GM23248 (cell line): ENCODE results near the gene IFT80. TPM values are rescaled to one million over a fixed set of nuclear protein-coding genes. Genes with fewer than 3 reads are reported as not detected.

Experiments
- DNase-seq: peaks from one replicate; pipeline ENCODE4 v3.0.0-alpha.2; 2015
- H2AFZ ChIP-seq: fragments of 200-600 bp; sonication (generic); 2 replicates; pipeline ENCODE4 v1.6.1; 2016; ENCODE audit warnings: antibody characterized with exemption
- H3F3A ChIP-seq: fragments of 200-600 bp; sonication (generic); 2 replicates; pipeline ENCODE4 v1.6.1; 2016; ENCODE audit warnings: mild to moderate bottlenecking, antibody characterized with exemption, mixed run types; ENCODE audit not compliant: insufficient read depth
- H3K27ac ChIP-seq: fragments of 200-600 bp; sonication (generic); 2 replicates; pipeline ENCODE4 v1.5.1; 2016; ENCODE audit warnings: mild to moderate bottlenecking
- H3K27me3 ChIP-seq: fragments of 200-600 bp; sonication (generic); replicated peaks from 2 replicates; pipeline ENCODE4 v1.6.1; 2016; ENCODE audit warnings: mild to moderate bottlenecking; ENCODE audit not compliant: insufficient read depth
- H3K36me3 ChIP-seq: fragments of 200-600 bp; sonication (generic); 2 replicates; pipeline ENCODE4 v1.6.1; 2016; ENCODE audit warnings: low read depth, mild to moderate bottlenecking
- H3K4me1 ChIP-seq: fragments of 200-600 bp; sonication (generic); 2 replicates; pipeline ENCODE4 v1.6.1; 2016; ENCODE audit warnings: mild to moderate bottlenecking; ENCODE audit not compliant: insufficient read depth
- H3K4me2 ChIP-seq: fragments of 200-600 bp; sonication (generic); one replicate; pipeline ENCODE4 v1.6.1; 2016; ENCODE audit warnings: mild to moderate bottlenecking; ENCODE audit not compliant: unreplicated experiment
- H3K4me3 ChIP-seq: fragments of 200-600 bp; sonication (generic); 2 replicates; pipeline ENCODE4 v1.5.1; 2016; ENCODE audit warnings: mild to moderate bottlenecking
- H3K79me2 ChIP-seq: fragments of 200-600 bp; sonication (generic); 2 replicates; pipeline ENCODE4 v1.6.1; 2016; ENCODE audit warnings: mild to moderate bottlenecking; ENCODE audit not compliant: insufficient read depth
- H3K9ac ChIP-seq: fragments of 200-600 bp; sonication (generic); 2 replicates; pipeline ENCODE4 v1.6.1; 2016; ENCODE audit warnings: mild to moderate bottlenecking
- H3K9me2 ChIP-seq: fragments of 200-600 bp; sonication (generic); 2 replicates; pipeline ENCODE4 v1.6.1; 2016; ENCODE audit warnings: mixed run types, mild to moderate bottlenecking, moderate library complexity; ENCODE audit not compliant: insufficient read depth
- H3K9me3 ChIP-seq: fragments of 200-600 bp; sonication (generic); one replicate; pipeline ENCODE4 v1.6.1; 2017; ENCODE audit warnings: low read depth
- H4K20me1 ChIP-seq: fragments of 200-600 bp; sonication (generic); 2 replicates; pipeline ENCODE4 v1.6.0; 2016; ENCODE audit not compliant: insufficient read depth
- EZH2 ChIP-seq: fragments of 200-600 bp; sonication (generic); IDR thresholded peaks from 2 replicates; pipeline ENCODE4 v1.6.1; 2018; ENCODE audit warnings: antibody characterized with exemption, mild to moderate bottlenecking; ENCODE audit not compliant: insufficient read depth, poor library complexity, severe bottlenecking
- EZH2phosphoT487 ChIP-seq: fragments of 200-600 bp; sonication (generic); IDR thresholded peaks from 2 replicates; pipeline ENCODE4 v1.6.1; 2018; ENCODE audit warnings: antibody characterized with exemption, moderate library complexity, mild to moderate bottlenecking, low read depth; ENCODE audit not compliant: insufficient read depth
- WGBS, 2 experiments: methylation state at CpG; one replicate each; pipeline ENCODE4 v1.1.6; 2015 to 2017; ENCODE audit warnings: low lambda C conversion rate in 2 of 2, low coverage in 1 of 2; ENCODE audit errors: missing lambda C conversion rate in 2 of 2; 5-methylcytosine and 5-hydroxymethylcytosine counted together
- in situ Hi-C: fragments of 300-500 bp; cut with MboI; formaldehyde crosslinking; loops from 2 replicates; pipeline ENCODE4 v1.15.0; 2020
- polyA plus RNA-seq: library from polyadenylated mRNA; unstranded; fragments of >200 nt; fragmentation: Nextera tagmentation; extraction: Ambion mirVana; gene quantifications from 2 replicates; pipeline ENCODE4 v1.2.1, GENCODE V29; 2016
- total RNA-seq: library from RNA; depleted of rRNA; stranded (reverse); fragments of >200 nt; shearing (Covaris generic); gene quantifications from 2 replicates; pipeline ENCODE4 v1.2.3, GENCODE V29; 2014

IFT80 gene
- total and polyA plus RNA-seq, 2 experiments from 2014 or later = 19.8 to 48.4 TPM

- Histone ChIP-seq H3K9me3 (no peaks in the 10 kb centered on the region), H3K36me3 (peaks cover 8% of the 10 kb centered on the region), H3K4me2 (no peak overlapping the region), H3K9me2 (no peaks in the 10 kb centered on the region), H4K20me1 (no peaks in the 10 kb centered on the region), H3K9ac (no peak overlapping the region), H2AFZ (no peak overlapping the region), H3K27ac (no peak overlapping the region), H3K4me1 (no peaks in the 10 kb centered on the region), H3K27me3 (no peaks in the 10 kb centered on the region), H3K79me2 (no peaks in the 10 kb centered on the region), H3F3A (no peaks in the 10 kb centered on the region), H3K4me3 (no peak overlapping the region)
- TF ChIP-seq EZH2phosphoT487 = no peak
- no peak for TF ChIP-seq EZH2
- 84 to 87% methylated on average over 4 of the region's 4 CpGs for WGBS, 2 experiments
- in situ Hi-C loops = no loop called here
- DNase-seq = no peak
Observed at GRCh38 chr3:160355826-160356225, 43.2 kb downstream of the IFT80 start.

GRCh38 chr3:160346511-160346910 is 52.5 kb downstream of the IFT80 start:
- TF ChIP-seq EZH2phosphoT487 (no peak), EZH2 (no peak)
- in situ Hi-C loops = loop anchor here (10.0 kb wide), 2 partner anchors 182 to 322 kb away; no protein-coding TSS in a partner anchor

GRCh38 chr3:160343132-160343531 is 55.9 kb downstream of the IFT80 start:
- no peak overlapping the region for H3K9ac ChIP-seq
- no peaks in the 10 kb centered on the region for H3K9me3 ChIP-seq

More at GRCh38 chr3:160346511-160346910, 52.5 kb downstream of the IFT80 start:
- H3K4me1 ChIP-seq = no peaks in the 10 kb centered on the region
- H3F3A ChIP-seq = no peaks in the 10 kb centered on the region; the same call in 1 of the 2 replicates
- no peak overlapping the region for H3K4me3 ChIP-seq
- no peaks in the 10 kb centered on the region for H3K27me3 ChIP-seq
- H3K9ac ChIP-seq = no peak overlapping the region
- WGBS, 2 experiments = 49 to 51% methylated on average over 2 of the region's 2 CpGs
- H3K4me2 ChIP-seq = no peak overlapping the region
- H2AFZ ChIP-seq = no peak overlapping the region
- no peaks in the 10 kb centered on the region for H3K9me3 ChIP-seq
- no peak overlapping the region for H3K27ac ChIP-seq
- H3K9me2 ChIP-seq = no peaks in the 10 kb centered on the region
- no peaks in the 10 kb centered on the region for H4K20me1 ChIP-seq
- no peaks in the 10 kb centered on the region for H3K79me2 ChIP-seq
- no peak for DNase-seq
- H3K36me3 ChIP-seq = no peaks in the 10 kb centered on the region

GRCh38 chr3:160340351-160340750 is 58.7 kb downstream of the IFT80 start:
- no peak for DNase-seq
- Histone ChIP-seq H3K4me2 (no peak overlapping the region), H3K9me2 (no peaks in the 10 kb centered on the region), H3K36me3 (no peaks in the 10 kb centered on the region), H3K27ac (no peak overlapping the region), H2AFZ (no peak overlapping the region), H4K20me1 (no peaks in the 10 kb centered on the region), H3F3A (no peaks in the 10 kb centered on the region; the same call in 1 of the 2 replicates), H3K27me3 (no peaks in the 10 kb centered on the region), H3K9me3 (no peaks in the 10 kb centered on the region), H3K9ac (no peak overlapping the region), H3K4me1 (no peaks in the 10 kb centered on the region), H3K79me2 (no peaks in the 10 kb centered on the region), H3K4me3 (no peak overlapping the region)
- TF ChIP-seq EZH2 (no peak), EZH2phosphoT487 (no peak)
- WGBS, 2 experiments = 98% methylated on average over 2 of the region's 2 CpGs
- in situ Hi-C loops = loop anchor here (10.0 kb wide), 2 partner anchors 176 to 316 kb away; no protein-coding TSS in a partner anchor

More at GRCh38 chr3:160343132-160343531, 55.9 kb downstream of the IFT80 start:
- peak; percentile 69 for DNase-seq
- H2AFZ ChIP-seq = no peak overlapping the region
- no peaks in the 10 kb centered on the region; the same call in 1 of the 2 replicates for H3F3A ChIP-seq
- H3K36me3 ChIP-seq = no peaks in the 10 kb centered on the region
- no peaks in the 10 kb centered on the region for H3K4me1 ChIP-seq
- H3K27ac ChIP-seq = no peak overlapping the region
- no peak overlapping the region for H3K4me2 ChIP-seq
- H3K9me2 ChIP-seq = no peaks in the 10 kb centered on the region
- H3K27me3 ChIP-seq = no peaks in the 10 kb centered on the region
- TF ChIP-seq EZH2phosphoT487 = no peak
- no peak for TF ChIP-seq EZH2
- 3 to 11% methylated on average over 1 of the region's 1 CpG for WGBS, 2 experiments
- no peaks in the 10 kb centered on the region for H3K79me2 ChIP-seq
- no peak overlapping the region for H3K4me3 ChIP-seq
- in situ Hi-C loops = loop anchor here (10.0 kb wide), 2 partner anchors 178 to 318 kb away; no protein-coding TSS in a partner anchor
- H4K20me1 ChIP-seq = no peaks in the 10 kb centered on the region
